VCaP (cell line): ENCODE measurements around the gene GPR25.

Experiments
- H3K27ac ChIP-seq: fragments of 450-650 bp; 2 replicates; pipeline ENCODE4 v1.5.1; 2017
- TF ChIP-seq, protein P1 (sequence below): fragments of 450-650 bp; conservative IDR thresholded peaks from 2 replicates; pipeline ENCODE4 v1.5.1; 2017; ENCODE audit warnings: mild to moderate bottlenecking, moderate library complexity

GPR25 gene

DNA sequence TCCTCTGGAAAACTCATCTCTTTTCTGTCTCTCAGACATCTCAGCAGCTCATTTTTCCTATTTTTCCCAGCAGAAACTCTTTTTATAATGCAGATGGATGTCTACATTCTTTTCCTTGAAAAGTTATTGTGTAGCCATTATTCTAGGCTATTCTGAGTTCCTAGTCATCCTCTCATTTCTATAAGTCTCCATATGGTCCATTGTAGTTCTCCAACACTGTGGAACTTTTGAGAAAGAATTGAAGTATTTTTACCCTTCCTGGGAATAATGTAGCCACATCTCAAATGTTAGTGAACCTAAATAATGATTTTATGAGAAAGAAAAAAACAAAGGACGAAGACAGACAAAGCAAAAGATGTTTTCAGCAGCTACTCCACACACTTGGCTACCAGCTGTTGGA lies 26.4 kb upstream of the GPR25 start:
- no peak overlapping the region for H3K27ac ChIP-seq
- TF ChIP-seq, protein P1, sequence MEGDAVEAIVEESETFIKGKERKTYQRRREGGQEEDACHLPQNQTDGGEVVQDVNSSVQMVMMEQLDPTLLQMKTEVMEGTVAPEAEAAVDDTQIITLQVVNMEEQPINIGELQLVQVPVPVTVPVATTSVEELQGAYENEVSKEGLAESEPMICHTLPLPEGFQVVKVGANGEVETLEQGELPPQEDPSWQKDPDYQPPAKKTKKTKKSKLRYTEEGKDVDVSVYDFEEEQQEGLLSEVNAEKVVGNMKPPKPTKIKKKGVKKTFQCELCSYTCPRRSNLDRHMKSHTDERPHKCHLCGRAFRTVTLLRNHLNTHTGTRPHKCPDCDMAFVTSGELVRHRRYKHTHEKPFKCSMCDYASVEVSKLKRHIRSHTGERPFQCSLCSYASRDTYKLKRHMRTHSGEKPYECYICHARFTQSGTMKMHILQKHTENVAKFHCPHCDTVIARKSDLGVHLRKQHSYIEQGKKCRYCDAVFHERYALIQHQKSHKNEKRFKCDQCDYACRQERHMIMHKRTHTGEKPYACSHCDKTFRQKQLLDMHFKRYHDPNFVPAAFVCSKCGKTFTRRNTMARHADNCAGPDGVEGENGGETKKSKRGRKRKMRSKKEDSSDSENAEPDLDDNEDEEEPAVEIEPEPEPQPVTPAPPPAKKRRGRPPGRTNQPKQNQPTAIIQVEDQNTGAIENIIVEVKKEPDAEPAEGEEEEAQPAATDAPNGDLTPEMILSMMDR, result no peak

DNA sequence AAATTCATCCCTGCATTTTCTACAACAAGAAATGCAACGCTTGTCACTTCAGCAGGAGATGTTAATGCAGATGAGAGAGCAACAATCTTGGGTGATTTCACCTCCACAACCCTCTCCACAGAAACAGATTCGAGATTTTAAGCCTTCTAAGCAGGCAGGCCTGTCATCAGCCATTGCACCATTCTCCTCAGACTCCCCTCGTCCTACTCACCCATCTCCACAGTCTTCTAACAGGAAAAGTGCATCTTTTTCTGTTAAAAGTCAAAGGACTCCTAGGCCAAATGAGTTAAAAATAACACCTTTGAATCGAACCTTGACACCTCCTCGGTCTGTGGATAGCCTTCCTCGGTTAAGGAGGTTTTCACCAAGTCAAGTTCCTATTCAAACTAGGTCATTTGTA lies 23.4 kb upstream of the GPR25 start:
- TF ChIP-seq, protein P1, result no peak
- H3K27ac ChIP-seq, result no peak overlapping the region

DNA sequence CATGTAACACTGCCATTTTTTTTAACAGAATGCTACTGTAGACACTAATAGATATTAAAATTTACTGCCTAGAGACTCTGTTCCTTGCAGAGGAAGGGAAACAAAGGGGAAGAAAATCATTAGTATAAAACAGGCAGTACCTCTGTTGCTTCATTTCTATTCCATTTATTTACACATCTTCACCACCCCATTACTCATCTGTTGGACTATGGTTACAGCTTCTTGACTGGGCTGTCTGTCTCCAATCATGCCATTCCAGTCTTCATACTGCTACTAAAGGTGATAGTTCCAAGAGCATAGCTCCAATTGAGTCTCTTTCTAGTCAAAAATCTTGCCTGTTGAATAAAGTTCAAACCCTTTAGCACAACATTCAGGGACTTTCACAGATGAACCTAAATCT lies 22.2 kb upstream of the GPR25 start:
- no peak overlapping the region for H3K27ac ChIP-seq
- TF ChIP-seq, protein P1, result no peak

DNA sequence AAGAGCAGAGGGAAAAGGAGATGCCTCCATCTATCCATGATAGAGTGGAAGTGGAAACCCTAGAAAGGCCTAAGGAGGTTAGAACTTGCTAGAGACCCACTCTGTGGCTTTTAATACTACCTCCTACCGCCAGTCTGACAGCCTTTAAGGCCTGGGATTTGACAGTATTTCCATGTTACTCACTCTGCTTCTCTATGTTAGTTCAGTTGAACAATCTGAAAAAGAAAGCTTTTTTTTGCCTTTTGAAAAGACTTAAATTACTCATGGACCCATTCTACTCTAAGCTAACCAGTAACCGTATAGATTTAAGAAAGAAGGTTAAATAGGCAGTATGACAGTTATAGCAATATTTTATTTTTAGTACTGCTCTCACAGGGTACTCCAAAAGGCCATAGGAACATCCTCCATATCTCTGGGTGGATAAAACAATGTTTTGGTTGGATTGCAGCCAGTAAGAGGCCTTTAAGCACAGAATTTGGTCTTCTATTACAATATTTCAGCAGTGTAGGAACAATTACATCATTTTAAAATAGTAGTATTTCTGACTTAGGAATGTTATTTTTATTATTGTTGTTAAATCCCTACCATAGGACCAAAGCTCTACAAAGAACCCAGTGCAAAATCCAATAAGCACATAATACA lies 15.9 kb upstream of the GPR25 start:
- no peak overlapping the region for H3K27ac ChIP-seq
- TF ChIP-seq, protein P1, result no peak

DNA sequence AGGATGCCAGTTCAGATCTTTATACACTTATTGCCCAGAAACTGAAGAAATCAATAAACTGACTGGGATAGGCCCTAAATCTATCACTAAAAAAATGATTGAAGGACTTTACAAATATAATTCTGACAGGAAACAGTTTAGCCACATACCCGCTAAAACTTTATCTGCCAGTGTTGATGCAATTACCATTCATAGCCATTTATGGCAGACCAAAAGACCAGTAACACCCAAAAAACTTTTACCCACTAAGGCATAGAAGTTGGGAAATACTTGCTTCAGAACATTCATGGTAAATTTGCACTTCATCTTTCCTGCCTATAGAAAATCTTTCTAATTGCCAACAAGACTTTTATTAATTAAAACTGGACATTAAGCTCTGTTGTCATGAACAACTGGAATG lies 15.0 kb upstream of the GPR25 start:
- no peak overlapping the region for H3K27ac ChIP-seq
- TF ChIP-seq, protein P1, result no peak

DNA sequence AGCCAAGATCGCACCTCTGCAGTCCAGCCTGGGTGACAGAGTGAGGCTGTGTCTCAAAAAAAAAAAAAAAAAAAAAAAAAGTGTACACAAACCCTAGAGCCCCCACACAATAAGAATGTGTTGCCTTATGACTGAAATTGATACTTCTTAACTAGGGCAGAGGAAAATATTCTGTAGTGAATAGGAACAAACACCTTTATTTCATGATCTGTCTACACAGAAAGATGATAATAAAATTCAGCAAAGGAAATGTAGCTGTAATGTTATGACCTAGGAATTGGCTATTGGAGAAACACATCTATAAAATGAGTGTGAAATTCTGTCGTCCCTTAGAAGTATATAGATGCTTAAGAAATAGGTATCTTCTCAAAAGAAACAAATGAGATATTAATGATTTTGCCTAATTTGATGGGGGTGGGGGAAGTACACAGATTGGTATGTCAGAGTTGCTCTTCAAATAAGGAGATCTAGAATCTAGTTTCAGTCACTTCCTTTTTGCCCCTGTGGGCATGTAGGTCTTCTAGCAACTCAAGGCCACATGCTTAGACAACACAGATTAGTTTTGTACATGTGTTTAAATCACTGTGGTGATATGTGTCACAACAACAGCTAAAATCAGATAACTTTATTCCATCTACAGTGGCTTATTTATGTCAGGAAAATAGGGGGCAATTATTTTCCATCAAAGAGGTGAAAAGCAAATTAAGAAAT lies 10.7 kb upstream of the GPR25 start:
- TF ChIP-seq, protein P1, result no peak
- no peak overlapping the region for H3K27ac ChIP-seq

DNA sequence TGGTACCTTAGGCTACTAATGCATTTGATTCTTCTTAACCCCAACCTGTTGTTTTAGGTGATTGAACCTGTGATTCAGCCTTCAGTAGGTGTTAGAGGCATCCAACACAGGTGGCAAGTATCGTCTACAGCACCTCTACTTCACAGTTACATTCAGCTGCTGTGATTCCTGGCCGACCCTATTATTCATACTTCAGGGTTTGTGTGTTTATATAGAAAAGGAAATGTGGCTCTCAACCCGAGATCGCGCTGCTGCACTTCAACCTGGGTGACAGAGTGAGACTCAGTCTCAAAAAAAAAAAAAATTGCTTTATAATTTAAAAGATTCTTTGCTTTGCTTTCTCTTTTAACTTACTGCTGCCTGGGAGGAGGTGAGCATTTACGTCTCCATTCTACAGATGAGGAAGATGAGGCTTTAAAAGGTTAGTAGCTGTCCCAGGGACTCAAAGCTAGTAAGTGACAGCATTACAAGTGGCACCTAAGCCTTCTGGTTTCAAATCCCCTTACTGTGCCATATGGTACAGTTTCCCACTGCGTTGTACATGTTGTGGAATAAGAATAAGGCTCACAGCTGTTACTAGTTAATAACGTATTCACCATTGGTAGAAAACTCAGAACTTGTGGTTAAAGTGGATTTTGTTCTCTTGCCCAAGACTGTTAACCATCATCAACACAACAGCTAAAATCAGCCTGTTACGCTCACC lies 9.9 kb upstream of the GPR25 start:
- TF ChIP-seq, protein P1, result no peak
- H3K27ac ChIP-seq, result no peak overlapping the region
